HG03103 (cell line): ENCODE results near the gene DENND5A.
"Not testable (repeated sequence)": the region's sequence is repeated elsewhere in the genome, so short reads cannot be mapped to it uniquely, and the experiment has no call there.

Source experiments
- ATAC-seq: cut with Tn5 transposase; IDR thresholded peaks from one replicate; pipeline ENCODE4 v1.9.1; 2021; ENCODE audit warnings: low read depth; ENCODE audit not compliant: unreplicated experiment

DENND5A gene

DNA sequence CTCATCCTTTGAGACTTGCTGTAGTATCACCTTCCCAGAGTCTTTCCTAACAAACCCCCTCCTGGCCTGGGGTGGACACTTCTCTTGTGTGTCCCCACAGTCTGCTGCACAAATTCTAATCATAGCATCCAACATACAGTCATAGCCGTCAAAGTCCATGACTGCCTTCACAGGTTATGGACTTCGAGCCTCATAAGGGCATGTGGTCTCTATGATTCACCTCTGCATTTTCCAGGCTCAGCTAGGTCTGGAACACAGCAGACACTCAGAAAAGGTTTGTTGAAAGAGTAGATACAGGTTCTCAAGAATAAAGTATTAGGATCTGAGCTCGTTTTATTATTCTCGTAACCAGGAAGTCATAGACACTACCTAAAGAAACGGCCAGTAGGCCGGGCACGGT, 160.6 kb downstream of the DENND5A start:
- ATAC-seq, result no peak

DNA sequence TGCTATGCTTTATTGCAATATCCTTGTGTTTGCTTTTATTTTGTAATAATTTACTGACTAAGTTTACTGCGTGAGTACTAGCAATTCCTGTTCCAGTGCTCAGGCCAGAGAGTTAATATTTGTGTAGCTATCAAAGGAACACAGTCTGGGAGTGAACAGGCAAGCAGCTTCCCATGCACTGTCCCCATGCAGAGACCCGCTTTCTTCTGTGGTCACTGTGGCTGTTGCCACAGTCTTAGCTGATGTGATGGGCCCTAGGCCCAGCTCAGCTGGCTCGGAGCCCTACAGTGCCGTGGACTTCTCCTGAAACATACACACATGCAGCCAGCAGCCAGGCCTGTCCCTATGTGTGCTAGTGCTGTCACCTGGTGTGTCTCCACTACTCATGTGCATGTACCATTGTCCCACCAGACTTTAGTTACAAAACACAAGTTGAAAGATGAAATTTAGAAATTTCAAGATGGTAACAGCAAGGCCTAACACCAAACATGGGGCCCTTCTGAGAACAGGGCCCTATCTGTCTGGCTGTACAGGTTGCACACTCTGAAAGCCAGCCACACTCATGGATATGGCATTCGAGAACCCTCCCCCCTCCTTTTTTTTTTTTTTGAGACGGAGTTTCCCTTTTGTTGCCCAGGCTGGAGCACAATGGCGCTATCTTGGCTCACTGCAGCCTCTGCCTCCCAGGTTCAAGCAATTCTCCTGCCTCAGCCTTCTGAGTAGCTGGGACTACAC, 161.4 kb downstream of the DENND5A start:
- ATAC-seq, result no peak

DNA sequence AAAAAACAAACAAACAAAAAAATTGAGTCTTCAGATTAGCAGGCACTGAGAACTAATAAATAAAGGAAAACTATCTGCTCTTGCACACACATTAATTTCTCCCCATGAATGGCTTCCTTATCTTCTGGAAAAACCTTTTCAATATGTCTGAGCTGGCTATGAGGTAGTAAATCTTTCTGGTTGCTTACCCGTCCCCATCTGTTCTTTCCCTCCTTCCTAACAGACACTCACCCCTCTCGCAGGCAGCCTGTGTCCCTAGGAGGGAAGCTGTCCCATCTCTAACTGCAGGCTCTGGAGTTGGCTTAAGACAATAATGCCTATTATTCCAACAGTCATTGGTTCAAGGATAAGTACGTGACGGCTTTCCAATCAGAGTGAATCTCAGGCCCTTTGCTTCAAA, 165.5 kb downstream of the DENND5A start:
- ATAC-seq, result no peak

DNA sequence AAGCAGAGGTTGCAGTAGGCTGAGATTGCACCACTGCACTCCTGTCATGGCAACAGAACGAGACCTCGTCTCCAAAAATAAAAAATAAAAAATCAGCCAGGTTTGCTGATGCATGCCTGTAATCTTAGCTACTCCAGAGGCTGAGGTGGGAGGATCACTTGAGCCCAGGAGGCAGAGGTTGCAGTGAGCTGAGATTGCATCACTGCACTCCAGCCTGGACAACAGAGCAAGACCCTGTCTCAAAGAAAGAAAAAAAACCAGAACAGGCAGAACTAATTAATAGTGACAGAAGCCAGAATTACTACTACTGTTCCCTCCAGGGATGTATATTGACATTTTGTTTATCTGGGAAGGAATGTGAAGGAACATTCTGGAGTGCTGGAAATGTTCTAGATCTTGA, 166.7 kb downstream of the DENND5A start:
- not testable (repeated sequence) for ATAC-seq

DNA sequence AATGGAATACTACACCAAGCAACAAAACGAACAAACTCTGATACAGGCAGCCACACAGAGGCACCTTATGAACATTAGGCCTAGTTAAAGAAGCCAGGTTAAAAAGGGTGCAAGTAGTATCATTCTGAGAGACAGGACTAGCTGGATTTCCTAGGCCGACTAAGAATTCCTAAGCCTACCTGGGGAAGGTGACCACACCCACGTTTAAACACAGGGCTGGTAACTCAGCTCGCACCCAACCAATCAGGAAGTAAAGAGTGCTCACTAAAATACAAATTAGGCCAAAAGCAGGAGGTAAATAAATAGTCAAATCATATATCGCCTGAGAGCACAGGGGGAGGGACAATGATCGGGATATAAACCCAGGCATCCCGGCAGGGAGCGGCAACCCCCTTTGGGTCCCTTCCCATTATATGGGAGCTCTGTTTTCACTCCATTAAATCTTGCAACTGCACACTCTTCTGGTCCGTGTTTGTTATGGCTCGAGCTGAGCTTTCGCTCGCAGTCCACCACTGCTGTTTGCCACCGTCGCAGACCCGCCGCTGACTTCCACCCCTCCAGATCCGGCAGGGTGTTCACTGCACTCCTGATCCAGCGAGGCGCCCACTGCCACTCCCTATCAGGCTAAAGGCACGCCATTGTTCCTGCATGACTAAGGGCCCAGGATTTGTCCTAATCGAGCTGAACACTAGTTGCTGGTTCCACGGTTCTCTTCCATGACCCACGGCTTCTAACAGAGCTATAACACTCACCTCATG, 167.8 kb downstream of the DENND5A start:
- ATAC-seq, result not testable (repeated sequence)

DNA sequence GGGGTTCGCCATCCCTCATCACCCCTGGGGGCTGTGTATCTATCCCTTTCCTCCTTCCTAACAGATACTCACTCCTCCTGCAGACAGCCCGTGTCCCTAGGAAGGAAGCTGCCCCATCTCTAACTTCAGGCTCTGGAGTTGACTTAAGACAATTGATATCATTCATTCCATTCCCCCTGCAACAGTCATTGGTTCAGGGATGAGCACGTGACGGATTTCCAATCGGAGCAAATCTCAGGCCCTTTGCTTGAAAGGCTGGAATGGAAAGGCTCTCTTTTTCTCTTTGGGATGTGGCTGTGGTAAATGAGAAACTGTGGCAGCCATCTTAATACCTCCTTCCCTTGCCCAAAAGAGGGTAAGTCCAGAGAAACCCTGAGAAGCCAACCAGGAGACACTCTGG, 168.7 kb downstream of the DENND5A start:
- no peak for ATAC-seq

DNA sequence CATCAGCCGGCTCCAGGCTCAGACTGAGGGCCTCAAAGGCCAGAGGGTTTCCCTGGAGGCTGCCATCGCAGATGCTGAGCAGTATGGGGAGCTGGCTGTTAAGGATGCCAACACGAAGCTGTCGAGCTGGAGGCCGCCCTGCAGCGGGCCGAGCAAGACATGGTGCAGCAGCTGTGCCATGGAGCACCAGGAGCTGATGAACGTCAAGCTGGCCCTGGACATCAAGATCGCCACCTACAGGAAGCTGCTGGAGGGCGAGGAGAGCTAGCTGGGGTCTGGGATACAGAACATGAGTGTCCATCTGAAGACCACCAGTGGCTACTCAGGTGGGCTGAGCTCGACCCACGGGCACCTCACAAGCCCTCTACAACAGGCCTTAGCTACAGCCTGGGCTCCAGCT, 169.7 kb downstream of the DENND5A start:
- ATAC-seq, result no peak

DNA sequence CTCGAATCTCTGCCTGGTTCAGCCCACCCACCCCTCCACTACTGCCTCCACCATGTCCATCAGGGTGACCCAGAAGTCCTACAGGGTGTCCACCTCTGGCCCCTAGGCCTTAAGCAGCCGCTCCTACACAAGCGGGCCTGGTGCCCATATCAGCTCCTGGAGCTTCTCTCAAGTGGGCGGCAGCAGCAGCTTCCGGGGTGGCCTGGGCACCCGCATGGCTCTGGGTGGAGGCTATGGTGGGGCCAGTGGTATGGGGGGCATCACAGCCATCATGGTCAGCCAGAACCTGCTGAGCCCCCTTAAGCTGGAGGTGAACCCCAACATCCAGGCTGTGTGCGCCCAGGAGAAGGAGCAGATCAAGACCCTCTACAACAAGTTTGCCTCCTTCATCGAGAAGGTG, 170.7 kb downstream of the DENND5A start:
- ATAC-seq, result no peak

DNA sequence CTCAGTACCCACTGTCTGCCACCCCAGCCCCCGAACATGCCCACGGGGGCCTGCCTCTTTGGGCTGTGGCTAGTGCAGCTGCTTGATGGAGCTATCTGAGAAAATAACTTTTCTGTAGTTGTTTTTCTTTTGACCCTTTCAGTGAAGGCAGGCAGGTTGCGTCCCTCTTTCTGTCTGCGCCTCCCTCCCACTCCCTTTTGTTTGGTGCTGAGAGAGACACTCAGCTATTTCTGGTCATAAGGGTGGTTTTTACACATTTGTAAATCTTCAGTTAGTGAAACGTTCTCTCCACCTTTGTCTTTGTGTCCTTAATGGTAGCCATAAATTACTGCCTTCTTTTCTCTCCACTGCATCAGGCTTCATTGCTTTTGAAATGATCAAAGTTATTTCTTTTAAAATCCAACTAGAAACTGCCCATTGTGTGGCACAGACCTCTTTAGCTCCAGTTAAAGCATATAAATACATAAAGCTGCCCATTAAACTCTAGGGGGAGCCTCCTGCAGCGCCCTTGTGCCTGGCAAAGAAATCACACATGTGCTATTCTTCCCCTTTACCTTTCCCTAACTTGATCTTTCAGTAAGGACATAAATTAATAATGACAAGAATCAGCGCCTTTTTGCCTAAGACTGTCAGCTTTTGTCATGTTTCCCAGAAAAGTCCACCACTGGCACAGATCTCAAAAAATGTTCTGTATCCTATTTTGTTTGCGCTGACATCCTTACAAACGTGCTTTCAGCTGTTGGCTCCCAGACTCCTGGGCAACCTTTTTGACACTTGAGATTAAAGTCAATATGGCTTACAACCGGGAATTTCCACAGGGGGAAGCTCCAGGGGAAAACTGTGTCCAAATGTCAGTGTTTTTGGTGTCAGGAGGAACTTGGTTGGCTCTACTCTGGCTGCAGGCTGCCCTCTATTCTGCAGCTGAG, 172.0 kb downstream of the DENND5A start:
- no peak for ATAC-seq

DNA sequence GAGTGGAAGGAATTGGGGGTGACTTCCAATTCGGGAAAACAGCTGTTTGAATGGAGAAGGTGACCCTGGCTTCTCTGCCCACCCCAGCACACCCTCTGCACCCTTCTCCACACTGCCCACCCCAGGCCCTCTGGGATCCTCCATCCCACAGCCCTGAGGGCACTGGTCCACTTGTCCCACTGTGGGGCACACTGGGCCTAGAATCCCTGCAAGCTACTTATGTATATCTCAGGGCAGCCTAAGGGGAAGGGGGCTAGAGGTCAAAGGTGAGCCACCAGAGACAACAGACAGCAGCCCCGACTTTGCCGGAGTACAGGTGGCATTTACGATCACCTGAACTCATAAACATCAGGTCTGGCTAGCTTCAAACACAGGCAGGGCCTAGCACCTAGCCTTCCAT, 173.1 kb downstream of the DENND5A start:
- ATAC-seq, result no peak

DNA sequence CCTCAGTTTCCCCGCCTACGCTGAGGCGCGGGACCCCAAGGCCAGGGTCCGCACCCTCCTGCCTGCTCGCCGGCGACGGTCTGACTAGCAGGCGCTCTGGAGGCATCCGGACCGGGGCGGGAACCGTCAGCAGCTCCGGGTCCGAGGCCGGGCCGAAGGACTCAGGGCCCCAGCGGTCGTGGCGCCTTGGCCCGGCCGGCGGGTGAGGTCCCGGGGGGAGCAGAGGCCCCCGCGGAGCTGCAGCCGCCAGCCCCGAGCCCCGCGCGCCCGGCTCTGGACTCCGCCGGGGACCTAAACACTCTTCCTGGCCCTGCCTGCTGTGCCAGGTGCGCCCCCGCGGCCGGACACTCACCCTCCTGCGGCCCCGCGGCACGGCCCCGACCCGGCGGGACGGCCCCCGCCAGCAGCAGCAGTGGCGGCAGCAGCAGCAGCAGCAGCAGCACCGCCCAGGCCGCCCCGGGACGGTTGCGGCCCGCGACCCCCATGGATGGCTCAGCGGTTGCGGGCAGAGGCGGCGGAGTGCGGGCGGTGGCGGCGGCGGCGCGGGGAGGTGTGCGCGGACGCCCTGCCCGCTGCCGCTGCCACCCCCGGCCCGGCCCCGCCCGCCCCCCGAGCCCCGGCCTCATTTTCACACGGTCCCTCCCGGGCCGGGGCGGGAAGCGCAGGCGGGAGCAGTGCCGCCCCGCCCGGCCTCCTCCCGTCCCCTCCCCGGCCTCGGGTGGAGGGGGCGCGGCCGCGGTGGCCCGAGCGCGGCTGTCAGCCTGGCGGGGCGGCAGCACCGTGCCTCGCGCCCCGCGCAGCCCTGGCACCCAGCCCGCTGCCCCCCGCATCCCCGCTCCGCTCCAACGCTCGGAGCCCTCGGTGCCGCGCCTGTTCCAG, 173.9 kb downstream of the DENND5A start, which contains the start of gene SCUBE2:
Gene SCUBE2, minus strand, starts transcription at position 556 of the 879 bp plus-strand sequence. Its CDS starts 71 bp downstream, at position 485.
- ATAC-seq, result no peak

DNA sequence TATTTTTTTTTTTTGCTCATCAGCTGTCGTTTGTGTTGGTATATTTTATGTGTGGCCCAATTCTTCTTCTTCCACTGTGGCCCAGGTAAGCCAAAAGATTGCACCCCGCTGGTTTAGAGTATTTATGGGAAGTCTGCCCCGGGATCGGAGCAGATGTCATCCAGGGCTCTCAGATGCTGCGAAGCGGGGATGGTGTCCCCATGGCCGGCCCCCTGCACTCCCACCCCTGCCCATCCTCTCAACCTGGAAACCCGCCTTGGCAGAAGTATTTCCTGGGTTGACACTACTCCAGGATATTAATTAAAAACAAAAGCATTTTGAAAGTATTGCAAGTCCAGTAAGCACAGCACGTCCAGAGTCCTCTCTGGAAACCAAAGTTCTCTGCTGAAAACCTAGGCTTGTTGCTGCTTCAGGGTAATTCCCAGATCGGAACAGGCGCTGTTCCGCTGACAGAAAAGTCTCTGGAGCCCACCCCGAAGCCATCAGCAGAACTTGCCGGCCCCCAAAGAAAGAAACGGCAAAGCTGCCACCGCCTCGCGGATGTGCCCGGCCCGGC, 174.6 kb downstream of the DENND5A start:
- ATAC-seq, result no peak

DNA sequence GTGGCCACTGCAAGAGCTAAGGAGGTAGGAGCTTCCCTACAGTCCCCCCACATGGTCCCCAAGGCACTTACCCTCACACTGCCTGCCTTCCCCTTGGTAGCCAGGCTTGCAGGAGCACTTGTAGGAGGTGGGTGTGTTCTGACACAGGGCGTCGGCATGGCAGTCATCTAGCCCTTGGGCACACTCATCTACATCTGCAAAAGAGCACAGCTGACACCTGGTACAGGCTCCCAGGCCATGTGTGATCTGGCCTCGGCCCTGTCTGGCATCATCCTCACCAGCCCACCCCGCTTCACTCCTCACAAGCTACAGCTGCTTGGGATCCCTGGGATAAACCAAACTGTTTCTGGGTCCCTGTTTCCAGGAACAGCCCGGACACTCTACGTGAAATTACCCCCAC, 175.5 kb downstream of the DENND5A start:
- no peak for ATAC-seq

DNA sequence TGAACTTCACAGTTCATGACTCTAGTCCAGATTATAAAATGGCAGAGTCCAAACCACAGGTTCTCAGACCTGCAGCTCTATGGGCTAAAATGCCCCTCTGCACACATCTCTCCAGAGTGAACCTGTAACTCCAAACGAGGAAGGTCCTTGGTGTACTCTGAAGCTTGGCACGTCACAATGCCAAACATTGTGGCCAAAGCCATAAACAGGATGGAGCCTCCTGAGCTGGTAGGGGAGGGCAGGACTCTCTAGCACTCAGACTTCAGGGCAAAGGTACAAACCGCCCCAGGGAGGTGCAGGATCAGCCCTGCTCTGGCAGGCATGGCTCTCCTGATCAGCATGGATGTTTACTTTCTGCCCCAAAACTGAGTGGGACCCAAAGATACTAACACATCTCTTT, 176.1 kb downstream of the DENND5A start:
- ATAC-seq, result no peak
